Psoas muscle (tissue), 8 donors: ENCODE results near the gene GCAT. TPM values are rescaled to one million over a fixed set of nuclear protein-coding genes. Genes with fewer than 3 reads are reported as not detected.
A peak's percentile ranks its signal among the peaks of the same experiment; 100 is the strongest.
"Not testable (repeated sequence)": the region's sequence is repeated elsewhere in the genome, so short reads cannot be mapped to it uniquely, and the experiment has no call there.

ENCODE experiments used
- ATAC-seq, 4 donors: fragments of 200-7000 bp; cut with Tn5 transposase; one replicate each; pipeline ENCODE4 v1.9.1; 2020; ENCODE audit warnings: moderate library complexity in 3 of 4, mild to moderate bottlenecking in 2 of 4
- DNase-seq, 2 donors: peaks; one replicate each; pipeline ENCODE4 v3.0.0-alpha.2; 2020
- H3K27ac ChIP-seq: fragments of 200-600 bp; one replicate; pipeline ENCODE4 v1.8.0; 2022
- H3K27me3 ChIP-seq, 3 donors: fragments of 200-600 bp in 1 of 3; one replicate each; pipeline versions ENCODE4 v1.6.1 to v1.8.0; 2013 to 2022; ENCODE audit warnings: low read length in 2 of 3, mild to moderate bottlenecking in 2 of 3, moderate library complexity in 1 of 3; ENCODE audit not compliant: insufficient read depth in 3 of 3
- H3K36me3 ChIP-seq, 2 donors: fragments of 200-600 bp in 1 of 2; one replicate each; pipeline versions ENCODE4 v1.6.1 to v1.8.0; 2013 to 2022; ENCODE audit warnings: low read depth in 1 of 2, mild to moderate bottlenecking in 1 of 2, moderate library complexity in 1 of 2; ENCODE audit not compliant: insufficient read depth in 1 of 2
- H3K4me1 ChIP-seq: fragments of 200-600 bp; one replicate; pipeline ENCODE4 v1.8.0; 2022
- H3K4me3 ChIP-seq: fragments of 200-600 bp; one replicate; pipeline ENCODE4 v1.8.0; 2022; ENCODE audit warnings: mild to moderate bottlenecking
- H3K9me3 ChIP-seq: fragments of 200-600 bp; one replicate; pipeline ENCODE4 v1.8.0; 2022
- WGBS, 3 donors: extraction: QIAGEN DNeasy Blood & Tissue Kit; methylation state at CpG; one replicate each; pipeline versions ENCODE4 v1.1.6 to v1.1.7; 2013; 5-methylcytosine and 5-hydroxymethylcytosine counted together
- intact Hi-C, 2 donors: fragments of 100-400 bp; cut with DNase I; formaldehyde crosslinking; loops; one replicate each; pipeline versions ENCODE4 v1.11.0 to v1.14.2; 2022
- polyA plus RNA-seq, 3 donors: library from polyadenylated mRNA; stranded (reverse); fragments of 200-250 nt; gene quantifications; one replicate each; pipeline ENCODE4 v1.2.3, GENCODE V29; 2013
- total RNA-seq, 4 donors: library from RNA; stranded (reverse); fragmentation: NEBNext Ultra II Directional in 2 of 4; extraction: Animal tissue kit (Norgen Biotek cat#: 25700) in 2 of 4; gene quantifications; one replicate each; pipeline versions ENCODE4 v1.2.1 to v1.2.4, GENCODE V29; 2021 to 2023
- TF ChIP-seq, protein P1 (sequence below): fragments of 200-600 bp; IDR thresholded peaks from one replicate; pipeline ENCODE4 v1.8.0; 2022; ENCODE audit warnings: antibody characterized with exemption
- donor health status: healthy with polysubstance abuse.
- donor health status: DM: no; HTN: no; CAD: no; lungs with moderate emphysema.
- donor health status: Bipolar disorder and iron deficiency.
- donor health status: healthy.
- donor health status: DM: yes; HTN: yes; CAD: no.
- donor health status: DM: no; HTN: no; CAD: no.
- donor health status: DM: no; HTN: no; CAD: no.
- donor health status: DM: yes; HTN: yes; CAD: no.

Gene GCAT
- total and polyA plus RNA-seq, 7 donors, result 5.4 to 19.2 (median 8.3) TPM

DNA sequence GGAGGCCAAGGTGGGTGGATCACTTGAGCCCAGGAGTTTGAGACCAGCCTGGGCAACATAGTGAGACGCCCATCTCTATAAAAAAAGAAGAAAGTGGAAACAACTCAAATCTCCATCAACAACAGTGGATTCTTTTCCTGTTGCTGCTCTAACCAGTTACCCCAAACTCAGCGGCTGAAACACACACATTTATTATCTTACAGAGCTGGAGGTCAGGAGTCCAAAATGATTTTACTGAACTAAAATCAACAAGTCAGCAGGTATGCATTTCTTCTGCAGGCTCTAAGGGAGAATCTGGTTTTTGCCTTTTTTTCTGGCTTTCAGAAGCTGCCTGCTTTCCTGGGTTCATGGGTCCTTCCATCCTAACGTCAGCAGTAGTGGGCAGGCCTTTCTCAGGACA is 11.7 kb upstream of the GCAT start:
- TF ChIP-seq, protein P1, sequence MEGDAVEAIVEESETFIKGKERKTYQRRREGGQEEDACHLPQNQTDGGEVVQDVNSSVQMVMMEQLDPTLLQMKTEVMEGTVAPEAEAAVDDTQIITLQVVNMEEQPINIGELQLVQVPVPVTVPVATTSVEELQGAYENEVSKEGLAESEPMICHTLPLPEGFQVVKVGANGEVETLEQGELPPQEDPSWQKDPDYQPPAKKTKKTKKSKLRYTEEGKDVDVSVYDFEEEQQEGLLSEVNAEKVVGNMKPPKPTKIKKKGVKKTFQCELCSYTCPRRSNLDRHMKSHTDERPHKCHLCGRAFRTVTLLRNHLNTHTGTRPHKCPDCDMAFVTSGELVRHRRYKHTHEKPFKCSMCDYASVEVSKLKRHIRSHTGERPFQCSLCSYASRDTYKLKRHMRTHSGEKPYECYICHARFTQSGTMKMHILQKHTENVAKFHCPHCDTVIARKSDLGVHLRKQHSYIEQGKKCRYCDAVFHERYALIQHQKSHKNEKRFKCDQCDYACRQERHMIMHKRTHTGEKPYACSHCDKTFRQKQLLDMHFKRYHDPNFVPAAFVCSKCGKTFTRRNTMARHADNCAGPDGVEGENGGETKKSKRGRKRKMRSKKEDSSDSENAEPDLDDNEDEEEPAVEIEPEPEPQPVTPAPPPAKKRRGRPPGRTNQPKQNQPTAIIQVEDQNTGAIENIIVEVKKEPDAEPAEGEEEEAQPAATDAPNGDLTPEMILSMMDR, result no peak
- intact Hi-C loops, result no loop called here
- ATAC-seq, result no peak

DNA sequence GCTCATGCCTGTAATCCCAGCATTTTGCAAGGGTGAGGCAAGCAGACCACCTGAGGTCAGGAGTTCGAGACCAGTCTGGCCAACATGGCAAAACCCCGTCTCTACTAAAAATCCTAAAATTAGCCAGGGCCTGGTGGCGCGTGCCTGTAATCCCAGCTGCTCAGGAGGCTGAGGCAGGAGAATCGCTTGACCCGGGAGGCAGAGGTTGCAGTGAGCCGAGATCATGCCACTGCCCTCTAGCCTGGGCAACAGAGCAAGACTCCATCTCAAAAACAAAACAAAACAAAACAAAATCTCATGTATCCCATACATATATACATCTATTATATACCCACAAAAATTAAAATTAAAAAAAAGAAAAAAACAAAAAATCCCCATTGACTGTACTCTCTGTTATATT is 10.5 kb upstream of the GCAT start:
- ATAC-seq, H3K4me3 ChIP-seq, H3K4me1 ChIP-seq, H3K9me3 ChIP-seq, DNase-seq, H3K36me3 ChIP-seq, H3K27ac ChIP-seq, intact Hi-C loops, H3K27me3 ChIP-seq: not testable (repeated sequence)
- WGBS, 3 donors, result 84 to 87% (median 86%) methylated on average over 7 of the region's 7 CpGs

More for the DNA sequence above, 11.7 kb upstream of the GCAT start:
- WGBS, 3 donors, result 71 to 87% (median 76%) methylated on average over 3 of the region's 3 CpGs
- DNase-seq, result no peak
- Histone ChIP-seq H3K27me3 (no peaks in the 10 kb centered on the region), H3K4me1 (no peaks in the 10 kb centered on the region), H3K9me3 (no peaks in the 10 kb centered on the region), H3K27ac (no peak overlapping the region), H3K36me3 (no peaks in the 10 kb centered on the region), H3K4me3 (no peak overlapping the region)

DNA sequence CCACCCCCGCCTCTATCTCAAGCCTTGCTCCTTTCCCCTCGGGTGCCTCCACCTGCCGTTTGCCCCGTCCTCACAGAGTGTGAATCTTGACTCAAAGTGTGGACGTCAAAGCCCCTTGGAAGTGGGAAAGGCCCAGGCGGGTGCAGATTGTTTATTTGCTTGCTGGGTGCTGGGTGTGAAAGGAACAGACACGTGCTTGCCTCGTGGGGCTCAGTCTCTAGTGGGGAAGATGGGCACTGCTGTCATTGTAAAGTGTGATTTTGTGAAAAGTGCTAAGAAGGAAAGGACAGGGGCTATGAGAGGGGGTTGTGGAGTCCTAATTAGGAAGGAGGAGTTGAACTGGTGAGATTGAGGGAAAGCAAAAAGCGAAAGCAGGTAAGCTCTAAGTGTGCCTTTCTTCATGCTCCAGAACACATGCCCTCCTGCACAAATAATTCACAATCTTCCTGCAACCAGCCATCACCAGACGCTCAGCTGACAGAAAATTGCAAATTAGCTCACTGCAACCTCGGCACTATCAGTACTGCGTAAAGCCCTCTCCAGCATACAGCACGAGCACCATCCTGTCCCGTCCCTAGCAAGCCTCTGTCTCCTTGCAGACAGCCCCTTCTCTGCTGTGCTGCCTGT is 9.7 kb upstream of the GCAT start:
- H3K4me3 ChIP-seq, result no peak overlapping the region
- no peak overlapping the region for H3K27ac ChIP-seq
- WGBS, 3 donors, result 48 to 59% (median 49%) methylated on average over 14 of the region's 14 CpGs
- intact Hi-C loops, result no loop called here
- DNase-seq (no peak), ATAC-seq (no peak)
- no peaks in the 10 kb centered on the region for H3K36me3 ChIP-seq
- H3K4me1 ChIP-seq, result peaks cover 4% of the 10 kb centered on the region
- TF ChIP-seq, protein P1, result no peak
- no peaks in the 10 kb centered on the region for H3K9me3 ChIP-seq
- no peaks in the 10 kb centered on the region for H3K27me3 ChIP-seq

DNA sequence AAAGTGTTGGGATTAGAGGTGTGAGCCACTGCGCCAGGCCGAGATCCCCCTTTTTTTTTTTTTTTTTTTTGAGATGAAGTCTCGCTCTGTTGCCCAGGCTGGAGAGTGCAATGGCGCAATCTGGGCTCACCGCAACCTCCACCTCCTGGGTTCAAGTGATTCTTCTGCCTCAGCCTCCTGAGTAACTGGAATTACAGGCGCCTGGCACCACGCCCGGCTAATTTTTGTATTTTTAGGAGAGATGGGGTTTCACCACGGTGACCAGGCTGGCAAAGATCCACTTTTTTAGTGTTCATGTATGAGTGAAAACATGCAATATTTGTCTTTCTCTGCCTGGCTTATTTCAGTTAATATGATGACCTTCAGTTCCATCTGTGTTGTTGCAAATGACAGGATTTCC is 7.8 kb upstream of the GCAT start:
- H3K4me3 ChIP-seq, H3K36me3 ChIP-seq, ATAC-seq, H3K4me1 ChIP-seq, H3K27ac ChIP-seq, H3K27me3 ChIP-seq, DNase-seq, intact Hi-C loops, H3K9me3 ChIP-seq: not testable (repeated sequence)
- WGBS, 3 donors, result 74 to 85% (median 79%) methylated on average over 6 to 9 of the region's 9 CpGs

DNA sequence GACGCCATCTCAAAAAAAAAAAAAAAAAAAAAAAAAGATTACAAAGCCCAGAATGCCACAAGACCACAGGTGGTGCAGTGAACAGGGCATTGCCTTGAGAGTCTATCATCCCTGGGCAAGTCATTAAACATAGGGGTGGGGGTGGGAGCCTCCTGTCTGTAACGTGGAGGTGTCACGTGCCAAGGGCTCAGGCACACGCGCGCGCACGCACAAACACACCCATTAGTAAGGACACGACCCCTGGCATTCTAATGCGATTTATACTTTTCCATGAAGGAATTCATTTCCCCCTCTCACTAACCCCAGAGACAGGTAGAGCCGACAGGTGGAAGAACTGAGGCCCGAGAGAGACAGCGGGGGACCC is 5.8 kb upstream of the GCAT start:
- TF ChIP-seq, protein P1, result no peak
- Histone ChIP-seq H3K4me3 (peak overlapping the region; percentile 75), H3K27me3 (no peaks in the 10 kb centered on the region), H3K4me1 (peaks cover 4% of the 10 kb centered on the region), H3K27ac (no peak overlapping the region), H3K36me3 (no peaks in the 10 kb centered on the region), H3K9me3 (no peaks in the 10 kb centered on the region)
- DNase-seq (no peak), ATAC-seq (no peak)
- WGBS, 3 donors, result 4 to 7% (median 4%) methylated on average over 12 to 13 of the region's 13 CpGs
- intact Hi-C loops, result no loop called here
